Tibial nerve (tissue), 3 donors: Measurements from ENCODE around the gene PHLPP1.

Experiments used
- EP300 ChIP-seq, 2 donors: sonication (generic); formaldehyde crosslinking; IDR thresholded peaks; one replicate each; pipeline ENCODE4 v1.6.1; 2017; ENCODE audit warnings: antibody characterized with exemption in 2 of 2, mild to moderate bottlenecking in 1 of 2
- POLR2A ChIP-seq, 2 donors: fragments of 450-650 bp; IDR thresholded peaks; one replicate each; pipeline ENCODE4 v1.6.1; 2017; ENCODE audit warnings: antibody characterized with exemption in 2 of 2, mild to moderate bottlenecking in 2 of 2, moderate library complexity in 2 of 2

GRCh38 chr18:62749389-62749788, 34.0 kb downstream of the PHLPP1 start:
- TF ChIP-seq EP300 (IDR thresholded peaks at IDR 0.05) (no peak), POLR2A (IDR thresholded peaks at IDR 0.05) (no peak)
